OCI-LY3 (cell line): ENCODE results near the gene CD99L2.

Experiments used
- H2AFZ ChIP-seq: fragments of 200-600, 300-600 bp; shearing (Covaris generic); 2 replicates; pipeline ENCODE4 v1.6.0; 2014; ENCODE audit warnings: antibody characterized with exemption, low read depth, low read length
- H3K27ac ChIP-seq: fragments of 200-600, 300-600 bp; sonication (generic); 2 replicates; pipeline ENCODE4 v1.5.1; 2014; ENCODE audit warnings: mild to moderate bottlenecking, low read length, moderate library complexity, mixed read lengths
- H3K27me3 ChIP-seq: fragments of 200-600, 300-600 bp; sonication (generic); 2 replicates; pipeline ENCODE4 v1.6.1; 2014; ENCODE audit warnings: low read depth, low read length, mixed read lengths
- H3K36me3 ChIP-seq: fragments of 200-600, 300-600 bp; sonication (generic); replicated peaks from 2 replicates; pipeline ENCODE3; 2014; ENCODE audit warnings: low read depth, low read length, mixed read lengths
- H3K4me1 ChIP-seq: fragments of 300-600, 200-600 bp; sonication (generic); 2 replicates; pipeline ENCODE4 v1.6.1; 2014; ENCODE audit warnings: low read length, mixed read lengths
- H3K4me2 ChIP-seq: fragments of 200-600, 300-600 bp; sonication (generic); 2 replicates; pipeline ENCODE4 v1.6.1; 2014; ENCODE audit warnings: low read length, mixed read lengths
- H3K4me3 ChIP-seq: fragments of 300-600, 200-600 bp; sonication (generic); 2 replicates; pipeline ENCODE4 v1.5.1; 2014; ENCODE audit warnings: antibody characterized with exemption, mild to moderate bottlenecking, low read length, moderate library complexity
- H3K79me2 ChIP-seq: fragments of 300-600, 200-600 bp; shearing (Covaris generic); 2 replicates; pipeline ENCODE4 v1.6.1; 2014; ENCODE audit warnings: mild to moderate bottlenecking, low read length, mixed read lengths
- H3K9ac ChIP-seq: fragments of 300-600, 200-600 bp; shearing (Covaris generic); 2 replicates; pipeline ENCODE4 v1.6.0; 2014; ENCODE audit warnings: mild to moderate bottlenecking, low read length, moderate library complexity
- H3K9me3 ChIP-seq: fragments of 200-600, 300-600 bp; shearing (Covaris generic); 2 replicates; pipeline ENCODE4 v1.6.1; 2014; ENCODE audit warnings: low read length, mixed read lengths; ENCODE audit not compliant: insufficient read depth
- H4K20me1 ChIP-seq: fragments of 200-600, 300-600 bp; sonication (generic); 2 replicates; pipeline ENCODE4 v1.6.1; 2016; ENCODE audit warnings: low read length, mixed read lengths; ENCODE audit not compliant: insufficient read depth
- CTCF ChIP-seq: fragments of 200-600, 300-600 bp; sonication (generic); IDR thresholded peaks from 2 replicates; pipeline ENCODE4 v1.5.1; 2014; ENCODE audit warnings: antibody characterized with exemption, low read length, low read depth
- EZH2phosphoT487 ChIP-seq: fragments of 200-600 bp; shearing (Covaris generic); IDR thresholded peaks from 2 replicates; pipeline ENCODE4 v1.6.1; 2018; ENCODE audit warnings: antibody characterized with exemption, mixed run types, low read depth

Gene CD99L2

DNA sequence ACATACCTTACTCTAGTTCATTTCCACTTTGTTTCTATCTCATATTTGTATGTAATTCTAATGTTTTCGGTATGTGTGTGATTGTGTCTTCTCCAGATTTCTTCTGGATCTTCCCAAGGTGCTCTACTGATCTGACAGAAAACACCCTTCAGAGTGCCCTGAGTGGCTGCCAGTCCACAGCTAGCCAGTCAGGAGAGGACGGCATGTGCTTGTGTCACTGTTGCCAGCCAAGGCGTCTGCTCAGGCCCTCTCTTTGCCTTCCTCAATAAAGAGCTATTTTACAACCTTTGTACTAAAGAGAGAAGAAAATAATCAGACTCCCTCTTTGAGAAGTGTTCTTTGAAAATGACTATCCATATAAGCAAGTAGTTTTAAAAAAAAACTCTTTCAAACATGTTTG is 29.0 kb downstream of the CD99L2 start:
- TF ChIP-seq CTCF: no peak
- no peak for TF ChIP-seq EZH2phosphoT487
- no peaks in the 10 kb centered on the region for H3K27me3 ChIP-seq
- H2AFZ ChIP-seq: no peak overlapping the region
- H3K9me3 ChIP-seq: no peaks in the 10 kb centered on the region
- H3K36me3 ChIP-seq: no peaks in the 10 kb centered on the region
- H4K20me1 ChIP-seq: no peaks in the 10 kb centered on the region
- no peak overlapping the region for H3K9ac ChIP-seq
- no peak overlapping the region for H3K4me3 ChIP-seq
- H3K4me1 ChIP-seq: no peaks in the 10 kb centered on the region; the same call in 1 of the 2 replicates
- no peak overlapping the region for H3K27ac ChIP-seq
- H3K79me2 ChIP-seq: no peaks in the 10 kb centered on the region
- H3K4me2 ChIP-seq: no peak overlapping the region

DNA sequence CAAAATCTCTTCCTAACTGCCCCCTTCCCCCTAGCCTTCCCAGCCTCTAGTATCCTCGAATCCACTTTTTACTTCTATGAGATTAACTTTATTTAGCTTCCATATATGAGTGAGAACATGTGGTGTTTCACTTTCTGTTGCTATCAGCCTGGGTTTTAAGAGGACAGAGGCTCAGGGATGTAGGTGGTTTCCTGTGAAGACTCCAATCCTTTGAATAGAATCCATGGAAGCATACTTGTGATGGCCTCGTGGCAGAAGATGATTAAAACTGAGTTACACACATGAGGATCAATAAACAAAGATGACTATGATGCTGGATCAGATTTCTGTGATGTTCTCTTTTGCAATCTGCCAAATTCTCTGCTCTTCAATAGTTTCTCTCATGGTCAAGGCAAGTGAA is 29.8 kb downstream of the CD99L2 start:
- no peak overlapping the region for H3K27ac ChIP-seq
- no peaks in the 10 kb centered on the region for H3K27me3 ChIP-seq
- no peak overlapping the region for H3K4me3 ChIP-seq
- no peaks in the 10 kb centered on the region for H3K9me3 ChIP-seq
- H3K4me1 ChIP-seq: no peaks in the 10 kb centered on the region; the same call in 1 of the 2 replicates
- H3K4me2 ChIP-seq: no peak overlapping the region
- no peak for TF ChIP-seq CTCF
- no peak for TF ChIP-seq EZH2phosphoT487
- H3K9ac ChIP-seq: no peak overlapping the region
- H4K20me1 ChIP-seq: no peaks in the 10 kb centered on the region
- no peaks in the 10 kb centered on the region for H3K79me2 ChIP-seq
- H2AFZ ChIP-seq: no peak overlapping the region
- no peaks in the 10 kb centered on the region for H3K36me3 ChIP-seq

- Histone ChIP-seq H3K27me3 (no peaks in the 10 kb centered on the region), H4K20me1 (no peaks in the 10 kb centered on the region), H3K9me3 (no peaks in the 10 kb centered on the region), H3K4me2 (no peak overlapping the region), H3K27ac (no peak overlapping the region), H3K9ac (no peak overlapping the region), H2AFZ (no peak overlapping the region), H3K4me3 (no peak overlapping the region), H3K36me3 (no peaks in the 10 kb centered on the region), H3K79me2 (no peaks in the 10 kb centered on the region), H3K4me1 (no peaks in the 10 kb centered on the region)
- no peak for TF ChIP-seq EZH2phosphoT487
- no peak for TF ChIP-seq CTCF
Observed at GRCh38 chrX:150864127-150864526, 34.3 kb downstream of the CD99L2 start.

GRCh38 chrX:150863191-150863590 is 35.3 kb downstream of the CD99L2 start:
- Histone ChIP-seq H3K4me3 (no peak overlapping the region), H3K79me2 (no peaks in the 10 kb centered on the region), H3K9me3 (no peaks in the 10 kb centered on the region), H3K4me1 (no peaks in the 10 kb centered on the region), H4K20me1 (no peaks in the 10 kb centered on the region), H3K27ac (no peak overlapping the region), H2AFZ (no peak overlapping the region), H3K9ac (no peak overlapping the region), H3K36me3 (no peaks in the 10 kb centered on the region), H3K27me3 (no peaks in the 10 kb centered on the region), H3K4me2 (no peak overlapping the region)
- TF ChIP-seq CTCF (no peak), EZH2phosphoT487 (no peak)
